ENCODE results near the gene BIRC5.

The BIRC5 gene

GRCh38 chr17:78211032-78211431 lies 3.0 kb upstream of the BIRC5 start:
- DNase-seq (ENCODE audit: low read depth), result no peak
- H3K4me3 ChIP-seq (ENCODE audit: low read length), result no peak overlapping the region
- TF ChIP-seq CTCF (conservative IDR thresholded peaks at IDR 0.05; ENCODE audit: low read length), result no peak

- no peak for DNase-seq (ENCODE audit: low read depth)
- peak overlapping the region; percentile 75 for H3K4me3 ChIP-seq (ENCODE audit: low read length)
- TF ChIP-seq CTCF (conservative IDR thresholded peaks at IDR 0.05; ENCODE audit: low read length), result no peak
Measured at GRCh38 chr17:78214706-78215061, 631 bp downstream of the BIRC5 start.

- no peak for DNase-seq (ENCODE audit: low read depth)
- TF ChIP-seq CTCF (conservative IDR thresholded peaks at IDR 0.05; ENCODE audit: low read length), result no peak
- H3K4me3 ChIP-seq (ENCODE audit: low read length), result no peak overlapping the region
Measured at GRCh38 chr17:78219396-78220150, 5.5 kb downstream of the BIRC5 start.

- no peak for DNase-seq (ENCODE audit: low read depth)
- TF ChIP-seq CTCF (conservative IDR thresholded peaks at IDR 0.05; ENCODE audit: low read length), result no peak
- H3K4me3 ChIP-seq (ENCODE audit: low read length), result no peak overlapping the region
Measured at GRCh38 chr17:78223061-78223460, 9.0 kb downstream of the BIRC5 start.

- no peak overlapping the region for H3K4me3 ChIP-seq (ENCODE audit: low read length)
- no peak for DNase-seq (ENCODE audit: low read depth)
- TF ChIP-seq CTCF (conservative IDR thresholded peaks at IDR 0.05; ENCODE audit: low read length), result no peak
Measured at GRCh38 chr17:78223765-78224164, 9.7 kb downstream of the BIRC5 start.

GRCh38 chr17:78224231-78225087 lies 10.4 kb downstream of the BIRC5 start:
- DNase-seq (ENCODE audit: low read depth), result no peak
- TF ChIP-seq CTCF (conservative IDR thresholded peaks at IDR 0.05; ENCODE audit: low read length), result no peak
- no peak overlapping the region for H3K4me3 ChIP-seq (ENCODE audit: low read length)
